Measurements from ENCODE around the gene ATXN10. TPM values are rescaled to one million over a fixed set of nuclear protein-coding genes. Genes with fewer than 3 reads are reported as not detected.

The ATXN10 gene
- total and polyA plus RNA-seq, 2 experiments from 2014 or later, result 109 to 216 TPM

DNA sequence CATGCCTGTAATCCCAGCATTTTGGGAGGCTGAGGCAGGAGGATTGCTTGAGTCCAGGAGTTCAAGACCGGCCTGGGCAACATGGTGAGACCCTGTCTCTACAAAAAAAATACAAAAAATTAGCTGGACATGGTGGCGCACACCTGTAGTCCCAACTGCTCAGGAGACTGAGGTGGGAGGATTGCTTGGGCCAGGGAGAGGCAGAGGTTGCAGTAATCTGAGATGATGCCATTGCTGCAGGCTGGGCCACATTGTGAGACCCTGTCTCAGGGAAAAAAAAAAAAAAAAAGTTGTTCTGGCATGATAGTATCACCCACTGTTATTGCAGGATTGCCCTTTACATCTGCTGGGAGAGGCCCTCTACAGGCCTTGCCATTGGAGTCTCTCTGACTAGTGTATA, 18.4 kb downstream of the ATXN10 start:
- Histone ChIP-seq H3K27ac (peak overlapping the region; percentile 59; the same call in 1 of the 2 replicates), H2AFZ (no peak overlapping the region), H3K79me2 (ENCODE audit: insufficient read depth) (peaks cover 94% of the 10 kb centered on the region), H3K4me2 (ENCODE audit: unreplicated experiment) (no peak overlapping the region), H3K9me2 (ENCODE audit: insufficient read depth) (no peaks in the 10 kb centered on the region), H3K4me1 (ENCODE audit: insufficient read depth) (peaks cover 80% of the 10 kb centered on the region), H3K9ac (no peak overlapping the region), H4K20me1 (ENCODE audit: insufficient read depth) (no peaks in the 10 kb centered on the region), H3K4me3 (no peak overlapping the region), H3K27me3 (replicated peaks; ENCODE audit: insufficient read depth) (no peaks in the 10 kb centered on the region), H3F3A (ENCODE audit: insufficient read depth) (peaks cover 64% of the 10 kb centered on the region), H3K9me3 (ENCODE audit: low read depth) (no peaks in the 10 kb centered on the region), H3K36me3 (ENCODE audit: low read depth) (peaks cover 17% of the 10 kb centered on the region)
- in situ Hi-C loops (cut with MboI), result no loop called here
- WGBS, 2 experiments (ENCODE audit: low coverage in 1 of 2, low lambda C conversion rate in 2 of 2, missing lambda C conversion rate in 2 of 2), result 96 to 97% methylated on average over 2 of the region's 2 CpGs
- TF ChIP-seq EZH2 (IDR thresholded peaks at IDR 0.05; ENCODE audit: insufficient read depth, poor library complexity, severe bottlenecking) (no peak), EZH2phosphoT487 (IDR thresholded peaks at IDR 0.05; ENCODE audit: insufficient read depth, low read depth) (no peak)
- no peak for DNase-seq

DNA sequence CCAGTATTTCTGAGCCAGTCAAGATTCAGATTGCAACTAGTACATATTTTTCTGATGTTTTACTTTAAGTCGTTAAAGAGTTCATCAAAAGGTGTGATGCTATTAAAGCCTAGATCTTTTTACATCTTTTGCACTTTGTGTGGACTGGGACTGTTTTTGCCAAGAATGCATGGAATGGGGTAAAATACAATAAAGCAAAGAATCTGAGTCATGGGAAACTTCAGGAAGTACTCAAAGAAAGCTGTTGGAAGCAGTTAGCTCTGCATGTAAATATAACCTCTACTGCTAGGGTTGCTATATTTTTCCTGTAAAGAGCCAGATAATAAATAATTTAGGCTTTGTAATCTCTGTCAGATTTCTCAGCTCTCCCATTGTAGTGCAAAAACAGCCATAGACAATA, 20.9 kb downstream of the ATXN10 start:
- Histone ChIP-seq H2AFZ (no peak overlapping the region), H3F3A (ENCODE audit: insufficient read depth) (peaks cover 39% of the 10 kb centered on the region), H3K27ac (0 out of 2 replicates have a peak overlapping the region, but pooled peaks have one; percentile 18), H3K27me3 (replicated peaks; ENCODE audit: insufficient read depth) (no peaks in the 10 kb centered on the region), H3K9ac (no peak overlapping the region), H3K36me3 (ENCODE audit: low read depth) (peaks cover 24% of the 10 kb centered on the region), H3K4me3 (no peak overlapping the region), H3K4me2 (ENCODE audit: unreplicated experiment) (peak overlapping the region; percentile 3), H3K9me2 (ENCODE audit: insufficient read depth) (no peaks in the 10 kb centered on the region), H3K9me3 (ENCODE audit: low read depth) (no peaks in the 10 kb centered on the region), H4K20me1 (ENCODE audit: insufficient read depth) (no peaks in the 10 kb centered on the region), H3K4me1 (ENCODE audit: insufficient read depth) (peaks cover 54% of the 10 kb centered on the region), H3K79me2 (ENCODE audit: insufficient read depth) (peaks cover 94% of the 10 kb centered on the region)
- WGBS, 2 experiments (ENCODE audit: low coverage in 1 of 2, low lambda C conversion rate in 2 of 2, missing lambda C conversion rate in 2 of 2), result 75 to 81% methylated on average over 1 of the region's 1 CpG
- in situ Hi-C loops (cut with MboI), result no loop called here
- DNase-seq, result peak; percentile 55
- TF ChIP-seq EZH2phosphoT487 (IDR thresholded peaks at IDR 0.05; ENCODE audit: insufficient read depth, low read depth) (no peak), EZH2 (IDR thresholded peaks at IDR 0.05; ENCODE audit: insufficient read depth, poor library complexity, severe bottlenecking) (no peak)

DNA sequence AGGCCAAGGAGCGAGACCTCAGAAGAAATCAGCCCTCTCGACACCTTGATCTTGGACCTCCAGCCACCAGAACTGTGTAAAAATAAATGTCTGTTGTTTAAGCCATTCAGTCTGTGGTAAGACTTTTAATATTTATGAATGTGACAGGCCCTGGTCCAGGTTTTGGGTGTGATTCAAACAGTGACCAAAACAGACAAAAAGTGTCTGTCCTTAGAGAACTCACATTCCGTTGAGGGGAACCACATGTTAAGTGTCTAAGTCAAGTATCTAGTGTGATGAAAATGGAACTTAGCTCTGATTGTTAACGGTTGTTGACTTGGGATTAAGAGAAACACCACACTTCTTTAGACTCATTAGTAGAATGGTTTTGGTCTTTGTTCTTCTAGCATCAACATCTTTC, 22.2 kb downstream of the ATXN10 start:
- peaks cover 35% of the 10 kb centered on the region for H3K36me3 ChIP-seq (ENCODE audit: low read depth)
- in situ Hi-C loops (cut with MboI), result no loop called here
- TF ChIP-seq EZH2 (IDR thresholded peaks at IDR 0.05; ENCODE audit: insufficient read depth, poor library complexity, severe bottlenecking), result no peak
- TF ChIP-seq EZH2phosphoT487 (IDR thresholded peaks at IDR 0.05; ENCODE audit: insufficient read depth, low read depth), result no peak

DNA sequence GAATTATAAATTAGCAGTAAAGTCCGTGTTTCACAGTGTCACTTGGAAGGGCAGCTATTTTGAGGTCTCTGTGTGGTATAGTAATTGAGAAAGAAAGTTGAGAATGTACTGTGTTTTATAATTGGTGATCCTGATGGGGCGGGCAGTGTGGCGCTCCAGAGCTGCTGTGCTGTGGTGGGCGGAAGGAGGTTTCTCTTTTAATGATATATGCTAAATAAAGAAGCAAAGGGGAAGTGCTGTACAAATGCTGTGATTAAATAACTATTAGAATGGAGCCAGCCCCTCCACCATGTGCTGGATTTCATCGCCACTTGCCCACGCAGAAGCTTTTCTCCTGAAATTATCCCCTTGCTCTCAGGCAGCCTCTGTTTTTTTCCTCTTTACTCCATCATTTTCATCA, 24.6 kb downstream of the ATXN10 start:
- H3K79me2 ChIP-seq (ENCODE audit: insufficient read depth), result peaks cover 100% of the 10 kb centered on the region
- no peaks in the 10 kb centered on the region for H3K27me3 ChIP-seq (replicated peaks; ENCODE audit: insufficient read depth)
- H3K4me3 ChIP-seq, result no peak overlapping the region
- in situ Hi-C loops (cut with MboI), result no loop called here
- H3K36me3 ChIP-seq (ENCODE audit: low read depth), result peaks cover 52% of the 10 kb centered on the region
- H3K9me2 ChIP-seq (ENCODE audit: insufficient read depth), result no peaks in the 10 kb centered on the region
- peaks cover 6% of the 10 kb centered on the region; the same call in 1 of the 2 replicates for H4K20me1 ChIP-seq (ENCODE audit: insufficient read depth)
- no peak overlapping the region for H3K4me2 ChIP-seq (ENCODE audit: unreplicated experiment)
- WGBS, 2 experiments (ENCODE audit: low coverage in 1 of 2, low lambda C conversion rate in 2 of 2, missing lambda C conversion rate in 2 of 2), result 95 to 98% methylated on average over 6 of the region's 6 CpGs
- peaks cover 8% of the 10 kb centered on the region for H3F3A ChIP-seq (ENCODE audit: insufficient read depth)
- no peak overlapping the region for H3K27ac ChIP-seq
- no peak for DNase-seq
- H2AFZ ChIP-seq, result no peak overlapping the region
- H3K9ac ChIP-seq, result no peak overlapping the region
- peaks cover 17% of the 10 kb centered on the region for H3K4me1 ChIP-seq (ENCODE audit: insufficient read depth)
- no peaks in the 10 kb centered on the region for H3K9me3 ChIP-seq (ENCODE audit: low read depth)
- TF ChIP-seq EZH2phosphoT487 (IDR thresholded peaks at IDR 0.05; ENCODE audit: insufficient read depth, low read depth) (no peak), EZH2 (IDR thresholded peaks at IDR 0.05; ENCODE audit: insufficient read depth, poor library complexity, severe bottlenecking) (no peak)

More for the DNA sequence above, 22.2 kb downstream of the ATXN10 start:
- H3F3A ChIP-seq (ENCODE audit: insufficient read depth), result peaks cover 31% of the 10 kb centered on the region
- 0 out of 2 replicates have a peak, but pooled peaks cover 6% of the 10 kb centered on the region for H4K20me1 ChIP-seq (ENCODE audit: insufficient read depth)
- no peak for DNase-seq
- H3K9me2 ChIP-seq (ENCODE audit: insufficient read depth), result no peaks in the 10 kb centered on the region
- no peaks in the 10 kb centered on the region for H3K9me3 ChIP-seq (ENCODE audit: low read depth)
- peaks cover 41% of the 10 kb centered on the region for H3K4me1 ChIP-seq (ENCODE audit: insufficient read depth)
- H3K27me3 ChIP-seq (replicated peaks; ENCODE audit: insufficient read depth), result no peaks in the 10 kb centered on the region
- no peak overlapping the region for H2AFZ ChIP-seq
- H3K9ac ChIP-seq, result no peak overlapping the region
- H3K79me2 ChIP-seq (ENCODE audit: insufficient read depth), result peaks cover 98% of the 10 kb centered on the region
- H3K27ac ChIP-seq, result no peak overlapping the region
- 98 to 99% methylated on average over 4 of the region's 4 CpGs for WGBS, 2 experiments (ENCODE audit: low coverage in 1 of 2, low lambda C conversion rate in 2 of 2, missing lambda C conversion rate in 2 of 2)
- H3K4me3 ChIP-seq, result no peak overlapping the region
- H3K4me2 ChIP-seq (ENCODE audit: unreplicated experiment), result no peak overlapping the region
